B cell (primary cell): ENCODE measurements around the gene B4GALT7. TPM values are rescaled to one million over a fixed set of nuclear protein-coding genes. Genes with fewer than 3 reads are reported as not detected.
A peak's percentile ranks its signal among the peaks of the same experiment; 100 is the strongest.

Experiments used
- ATAC-seq: fragments of 200-7000 bp; cut with Tn5 transposase; one replicate; pipeline ENCODE4 v1.10.0; 2021; ENCODE audit warnings: low read depth, mild to moderate bottlenecking, moderate number of reproducible peaks, moderate library complexity
- CTCF ChIA-PET: fragments of 350-600 bp; sonication (Branson Sonifier 250); formaldehyde crosslinking; loops from one replicate; lab custom pipeline; 2021; ENCODE audit warnings: antibody characterized with exemption, inconsistent platforms; lab: Charles Lee
- POLR2A ChIA-PET: fragments of 350-600 bp; sonication (Branson Sonifier 250); formaldehyde crosslinking; loops from one replicate; lab custom pipeline; 2021; ENCODE audit warnings: antibody characterized with exemption; lab: Charles Lee
- DNase-seq: peaks from one replicate; pipeline ENCODE4 v3.0.0; 2013
- H2AFZ ChIP-seq: 2 replicates; pipeline ENCODE4 v1.6.1; 2012; ENCODE audit warnings: mild to moderate bottlenecking, low read depth, low read length; ENCODE audit not compliant: insufficient read depth, poor library complexity, severe bottlenecking
- H3K27ac ChIP-seq, 2 donors: 1 replicate in 1 of 2; 2 replicates in 1 of 2; pipeline ENCODE4 v1.5.1; 2012 to 2013; ENCODE audit warnings: low read length in 2 of 2, mild to moderate bottlenecking in 2 of 2, moderate library complexity in 1 of 2
- H3K27me3 ChIP-seq, 4 experiments: fragments of 200-600 bp in 1 of 4; sonication (generic) in 1 of 4; replicated peaks in 1 of 4; 1 replicate in 2 of 4; 2 replicates in 2 of 4; pipeline versions ENCODE4 v1.6.1 to v1.7.0; 2013 to 2016; ENCODE audit warnings: low read length in 3 of 4, mild to moderate bottlenecking in 2 of 4, mixed read lengths in 1 of 4, moderate library complexity in 1 of 4; ENCODE audit not compliant: insufficient read depth in 4 of 4, control insufficient read depth in 3 of 4; ENCODE audit errors: control extremely low read depth in 1 of 4
- H3K36me3 ChIP-seq, 2 experiments: replicated peaks in 1 of 2; 1 replicate in 1 of 2; 2 replicates in 1 of 2; pipeline versions ENCODE4 v1.6.1 to v1.7.1; 2013; ENCODE audit warnings: low read length in 1 of 2; ENCODE audit not compliant: insufficient read depth in 2 of 2, control insufficient read depth in 1 of 2; ENCODE audit errors: control extremely low read depth in 1 of 2, extremely low read depth in 1 of 2
- H3K4me1 ChIP-seq, 2 donors: fragments of 200-600 bp in 1 of 2; sonication (generic) in 1 of 2; 1 replicate in 1 of 2; 2 replicates in 1 of 2; pipeline versions ENCODE4 v1.5.1 to v1.6.1; 2013 to 2017; ENCODE audit warnings: low read length in 2 of 2; ENCODE audit not compliant: control insufficient read depth in 2 of 2, insufficient read depth in 2 of 2
- H3K4me2 ChIP-seq: replicated peaks from 2 replicates; pipeline ENCODE3; 2012; ENCODE audit warnings: mild to moderate bottlenecking, low read depth, low read length; ENCODE audit not compliant: poor library complexity, severe bottlenecking
- H3K4me3 ChIP-seq, 5 experiments: fragments of 200-600 bp in 1 of 5; sonication (generic) in 1 of 5; 1 replicate in 3 of 5; 2 replicates in 2 of 5; pipeline versions ENCODE4 v1.5.1 to v1.7.0; 2011 to 2016; ENCODE audit warnings: low read length in 4 of 5, mild to moderate bottlenecking in 4 of 5, low read depth in 2 of 5, control low read depth in 1 of 5, moderate library complexity in 1 of 5; ENCODE audit not compliant: insufficient read depth in 1 of 5; ENCODE audit errors: control extremely low read depth in 1 of 5, extremely low read depth in 1 of 5
- H3K79me2 ChIP-seq: fragments of 200-600 bp; sonication (generic); one replicate; pipeline ENCODE4 v1.6.0; 2016; ENCODE audit warnings: low read length; ENCODE audit not compliant: control insufficient read depth, insufficient read depth
- H3K9ac ChIP-seq: fragments of 200-600 bp; sonication (generic); 2 replicates; pipeline ENCODE4 v1.6.1; 2017; ENCODE audit warnings: mild to moderate bottlenecking, low read length, moderate library complexity
- H3K9me3 ChIP-seq, 3 donors: one replicate each; pipeline versions ENCODE4 v1.6.1 to v1.7.1; 2013; ENCODE audit warnings: low read length in 2 of 3; ENCODE audit not compliant: control insufficient read depth in 2 of 3, insufficient read depth in 1 of 3; ENCODE audit errors: control extremely low read depth in 1 of 3
- H4K20me1 ChIP-seq: 2 replicates; pipeline ENCODE4 v1.6.0; 2012; ENCODE audit warnings: mild to moderate bottlenecking, low read length; ENCODE audit not compliant: insufficient read depth, control insufficient read depth, poor library complexity, severe bottlenecking
- H3K27ac Mint-ChIP-seq: one replicate; pipeline ENCODE4 v1.8.0; 2021; ENCODE audit warnings: mixed read lengths
- H3K27me3 Mint-ChIP-seq: one replicate; pipeline ENCODE4 v1.8.0; 2021; ENCODE audit warnings: mixed read lengths
- H3K4me1 Mint-ChIP-seq: one replicate; pipeline ENCODE4 v1.8.0; 2021; ENCODE audit warnings: mixed read lengths
- H3K4me3 Mint-ChIP-seq: one replicate; pipeline ENCODE4 v1.8.0; 2021; ENCODE audit warnings: mixed read lengths
- H3K9me3 Mint-ChIP-seq: one replicate; pipeline ENCODE4 v1.8.0; 2022; ENCODE audit warnings: mixed read lengths; ENCODE audit not compliant: insufficient read depth
- EZH2 ChIP-seq: IDR thresholded peaks from 2 replicates; pipeline ENCODE4 v1.6.1; 2012; ENCODE audit warnings: borderline replicate concordance, low read depth, mild to moderate bottlenecking, moderate library complexity, low read length; ENCODE audit not compliant: insufficient read depth, poor library complexity, severe bottlenecking
- WGBS: methylation state at CpG from one replicate; pipeline ENCODE4 v1.1.5; 2013; ENCODE audit warnings: missing lambda C conversion rate; ENCODE audit not compliant: insufficient coverage; 5-methylcytosine and 5-hydroxymethylcytosine counted together
- intact Hi-C: fragments of 100-400 bp; cut with micrococcal nuclease; formaldehyde crosslinking; loops from one replicate; pipeline ENCODE4 v1.10.0; 2022
- polyA plus RNA-seq: library from polyadenylated mRNA; depleted of rRNA; stranded (reverse); fragments of >200 nt; gene quantifications from 2 replicates; pipeline ENCODE4 v1.2.3, GENCODE V29; 2012
- total RNA-seq, 2 donors: library from RNA; stranded (reverse); fragments of 120-200 nt in 1 of 2; gene quantifications; 1 replicate in 1 of 2; 2 replicates in 1 of 2; pipeline versions ENCODE4 v1.2.3 to v1.2.4, GENCODE V29; 2013 to 2022
- TF ChIP-seq, protein P1 (sequence below): fragments of 200-600 bp; IDR thresholded peaks from one replicate; pipeline ENCODE4 v1.8.0; 2022; ENCODE audit warnings: antibody characterized with exemption, mild to moderate bottlenecking

Gene B4GALT7
- total and polyA plus RNA-seq, 2 donors (not counting 1 experiment from before 2014, with no cell fraction given), result 27.0 to 41.8 TPM

DNA sequence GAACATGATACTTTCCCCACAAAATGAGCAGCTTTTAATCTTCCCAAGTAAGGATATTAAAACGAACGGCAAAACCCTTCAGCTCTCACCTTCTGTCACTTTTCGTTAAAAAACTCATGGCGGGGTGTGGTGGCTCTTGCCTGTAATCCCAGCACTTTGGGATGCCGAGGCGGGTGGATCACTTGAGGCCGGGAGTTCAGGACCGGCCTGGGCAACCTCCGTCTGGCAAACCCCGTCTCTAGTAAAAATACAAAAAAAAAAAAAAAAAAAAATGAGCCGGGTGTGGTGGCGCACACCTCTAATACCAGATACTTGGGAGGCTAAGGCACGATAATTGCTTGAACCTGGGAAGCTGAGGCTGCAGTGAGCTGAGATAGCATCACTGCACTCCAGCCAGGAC lies 7.0 kb upstream of the B4GALT7 start:
- H3K27ac Mint-ChIP-seq, result no peak overlapping the region
- H3K4me3 Mint-ChIP-seq, result peak overlapping the region; percentile 99
- peaks cover 23 to 31% of the 10 kb centered on the region in 2 experiments for H3K36me3 ChIP-seq
- H3K9me3 Mint-ChIP-seq, result no peaks in the 10 kb centered on the region
- H3K4me3 ChIP-seq, result peak overlapping the region; percentile 63 to 91 (median 88)
- intact Hi-C loops, result loop anchor here (1.0 to 2.0 kb wide), 4 partner anchors 39 to 561 kb away; partner anchors contain the start of gene FAM193B
- POLR2A ChIA-PET, result no interaction called here
- TF ChIP-seq EZH2, result no peak
- TF ChIP-seq, protein P1, sequence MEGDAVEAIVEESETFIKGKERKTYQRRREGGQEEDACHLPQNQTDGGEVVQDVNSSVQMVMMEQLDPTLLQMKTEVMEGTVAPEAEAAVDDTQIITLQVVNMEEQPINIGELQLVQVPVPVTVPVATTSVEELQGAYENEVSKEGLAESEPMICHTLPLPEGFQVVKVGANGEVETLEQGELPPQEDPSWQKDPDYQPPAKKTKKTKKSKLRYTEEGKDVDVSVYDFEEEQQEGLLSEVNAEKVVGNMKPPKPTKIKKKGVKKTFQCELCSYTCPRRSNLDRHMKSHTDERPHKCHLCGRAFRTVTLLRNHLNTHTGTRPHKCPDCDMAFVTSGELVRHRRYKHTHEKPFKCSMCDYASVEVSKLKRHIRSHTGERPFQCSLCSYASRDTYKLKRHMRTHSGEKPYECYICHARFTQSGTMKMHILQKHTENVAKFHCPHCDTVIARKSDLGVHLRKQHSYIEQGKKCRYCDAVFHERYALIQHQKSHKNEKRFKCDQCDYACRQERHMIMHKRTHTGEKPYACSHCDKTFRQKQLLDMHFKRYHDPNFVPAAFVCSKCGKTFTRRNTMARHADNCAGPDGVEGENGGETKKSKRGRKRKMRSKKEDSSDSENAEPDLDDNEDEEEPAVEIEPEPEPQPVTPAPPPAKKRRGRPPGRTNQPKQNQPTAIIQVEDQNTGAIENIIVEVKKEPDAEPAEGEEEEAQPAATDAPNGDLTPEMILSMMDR, result no peak
- peak overlapping the region; percentile 80 for H3K4me2 ChIP-seq
- H3K27me3 ChIP-seq, result no peaks in the 10 kb centered on the region
- peaks cover 22% of the 10 kb centered on the region for H3K4me1 Mint-ChIP-seq
- DNase-seq (no peak), ATAC-seq (no peak)
- peaks cover 35% of the 10 kb centered on the region for H4K20me1 ChIP-seq
- H3K27me3 Mint-ChIP-seq, result peaks cover 5% of the 10 kb centered on the region
- H3K4me1 ChIP-seq, result peaks cover 12 to 18% of the 10 kb centered on the region in 2 donors
- CTCF ChIA-PET, result interaction anchor here (1.2 to 1.6 kb wide), 3 partner anchors 8 to 283 kb away, joined by 3 to 5 read pairs (median 4); partner anchors contain the start of gene DOK3
- peak overlapping the region in 1 of 2 donors; percentile 82 for H3K27ac ChIP-seq
- H3K79me2 ChIP-seq, result peaks cover 20% of the 10 kb centered on the region
- H2AFZ ChIP-seq, result no peak overlapping the region
- H3K9ac ChIP-seq, result peak overlapping the region; percentile 86
- 81% methylated on average over 10 of the region's 13 CpGs for WGBS
- no peaks in the 10 kb centered on the region for H3K9me3 ChIP-seq

DNA sequence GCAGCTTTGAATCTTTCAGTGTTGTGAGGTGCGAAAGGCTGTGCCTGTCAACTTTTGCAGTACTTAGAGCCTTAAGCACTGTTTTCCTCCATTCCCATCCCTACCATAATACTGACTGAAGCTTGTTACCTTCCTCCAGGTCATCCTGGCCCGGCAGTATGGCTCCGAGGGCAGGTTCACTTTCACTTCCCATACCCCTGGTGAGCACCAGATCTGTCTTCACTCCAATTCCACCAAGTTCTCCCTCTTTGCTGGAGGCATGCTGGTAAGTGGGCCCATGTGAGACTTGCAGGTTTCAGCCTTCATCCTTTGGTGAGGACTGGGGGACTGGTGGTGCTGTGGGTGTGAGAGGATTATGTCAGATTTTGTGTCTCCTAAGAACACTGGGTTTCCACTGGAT lies 6.4 kb upstream of the B4GALT7 start:
- ChIA-PET CTCF (no interaction called here), POLR2A (interaction anchor here (0.5 kb wide), 1 partner anchor 459 kb away, joined by 3 read pairs; no protein-coding TSS in a partner anchor)
- Histone ChIP-seq H3K4me2 (peak overlapping the region; percentile 80), H3K4me3 (no peak overlapping the region), H3K27ac (no peak overlapping the region), H3K36me3 (peaks cover 23 to 31% of the 10 kb centered on the region in 2 experiments), H2AFZ (no peak overlapping the region), H3K27me3 (no peaks in the 10 kb centered on the region), H4K20me1 (peaks cover 35% of the 10 kb centered on the region), H3K4me1 (peaks cover 12 to 20% of the 10 kb centered on the region in 2 donors), H3K9me3 (no peaks in the 10 kb centered on the region), H3K9ac (no peak overlapping the region), H3K79me2 (peaks cover 20% of the 10 kb centered on the region)
- WGBS, result 100% methylated on average over 3 of the region's 3 CpGs
- peaks cover 5% of the 10 kb centered on the region for H3K27me3 Mint-ChIP-seq
- DNase-seq, result no peak
- no peaks in the 10 kb centered on the region for H3K9me3 Mint-ChIP-seq
- peak overlapping the region; percentile 75 for H3K4me3 Mint-ChIP-seq
- intact Hi-C loops, result loop anchor here (2.0 kb wide), 2 partner anchors 83 to 241 kb away; no protein-coding TSS in a partner anchor
- H3K27ac Mint-ChIP-seq, result peak overlapping the region; percentile 20
- no peak for ATAC-seq
- H3K4me1 Mint-ChIP-seq, result peaks cover 25% of the 10 kb centered on the region
- TF ChIP-seq, protein P1, result no peak
- no peak for TF ChIP-seq EZH2
